Heart left ventricle (tissue), 13 donors: Measurements from ENCODE around the gene QSOX2.

ENCODE experiments used
- POLR2A ChIP-seq, 2 donors: fragments of 450-650 bp; IDR thresholded peaks; one replicate each; pipeline ENCODE4 v1.6.1; 2017; ENCODE audit warnings: antibody characterized with exemption in 2 of 2, mild to moderate bottlenecking in 2 of 2, moderate library complexity in 2 of 2
- TF ChIP-seq, protein P1 (sequence below), 12 donors: fragments of 200-600 bp; sonication (generic) in 4 of 12; IDR thresholded peaks; one replicate each; pipeline versions ENCODE4 v1.5.0 to v1.8.0; 2018 to 2022; ENCODE audit warnings: antibody characterized with exemption in 12 of 12, mild to moderate bottlenecking in 5 of 12
- donor health status: ischemic (EF 13 %, LVEDD 7.1; RV severe dilation, severe dysfunction).
- donor health status: DM: no; HTN: yes; CAD: no.
- donor health status: DM: no; HTN: no; CAD: no.
- donor health status: ischemic (EF 25% LVEDD 6.9; RV normal size, moderate dysfunction).
- donor health status: ischemic (EF 25% LVEDD 5.7; RV mildly dilated, moderate dysfunction).
- donor health status: ischemic (EF 35%, LVEDD 5.7; RV mildly dilated, moderate dysfunction).
- donor health status: nonischemic (EF 11% LVEDD 7.7; RV severe dilation, severe dysfunction).
- donor health status: DM: yes; HTN: yes; CAD: no.
- donor health status: PGD.
- donor health status: ischemic (EF 29% LVEDD 5.4; RV normal size, mild dysfunction).
- donor health status: nonischemic (EF 23%, LVEDD 6.1; RV moderate dilation, normal function).

DNA sequence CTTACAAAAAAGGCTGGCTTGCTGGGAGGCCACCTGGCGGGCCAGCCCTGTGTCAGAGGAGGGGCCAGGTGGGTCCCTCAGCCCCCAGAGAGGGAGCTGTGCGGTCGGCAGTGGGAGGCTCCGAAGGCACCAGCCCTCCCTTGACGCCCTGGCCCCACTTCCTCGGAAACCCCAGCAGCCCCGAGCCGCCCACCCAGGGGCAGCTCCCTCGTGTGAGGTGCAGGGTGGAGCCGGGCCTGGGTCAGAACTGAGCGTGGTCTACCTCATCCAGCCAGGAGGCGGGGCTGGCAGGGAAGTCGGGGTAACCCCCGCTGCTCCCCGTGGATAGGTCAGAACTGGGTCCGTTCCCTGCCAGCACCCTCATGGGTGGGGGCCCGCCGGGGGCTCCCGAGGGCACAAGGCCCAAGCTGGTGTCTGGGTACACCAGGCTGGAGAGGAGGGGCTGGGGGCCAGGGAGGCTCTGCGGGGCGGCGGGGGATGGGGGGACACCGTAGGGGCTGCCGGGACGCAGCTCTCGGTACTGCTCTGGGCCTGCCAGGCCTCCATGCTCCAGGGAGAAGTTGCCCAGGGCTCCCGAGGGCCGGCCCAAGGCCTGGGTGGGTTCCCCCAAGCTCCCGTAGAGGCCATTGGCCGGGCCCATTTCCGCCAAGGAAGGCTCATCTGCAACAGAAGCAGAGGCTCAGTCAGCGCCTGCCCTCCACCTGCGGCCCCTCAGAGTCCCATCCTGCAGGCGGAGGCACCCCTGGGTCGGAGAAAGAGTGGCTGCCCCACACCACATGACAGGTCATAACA, 48.3 kb downstream of the QSOX2 start:
- TF ChIP-seq, protein P1, sequence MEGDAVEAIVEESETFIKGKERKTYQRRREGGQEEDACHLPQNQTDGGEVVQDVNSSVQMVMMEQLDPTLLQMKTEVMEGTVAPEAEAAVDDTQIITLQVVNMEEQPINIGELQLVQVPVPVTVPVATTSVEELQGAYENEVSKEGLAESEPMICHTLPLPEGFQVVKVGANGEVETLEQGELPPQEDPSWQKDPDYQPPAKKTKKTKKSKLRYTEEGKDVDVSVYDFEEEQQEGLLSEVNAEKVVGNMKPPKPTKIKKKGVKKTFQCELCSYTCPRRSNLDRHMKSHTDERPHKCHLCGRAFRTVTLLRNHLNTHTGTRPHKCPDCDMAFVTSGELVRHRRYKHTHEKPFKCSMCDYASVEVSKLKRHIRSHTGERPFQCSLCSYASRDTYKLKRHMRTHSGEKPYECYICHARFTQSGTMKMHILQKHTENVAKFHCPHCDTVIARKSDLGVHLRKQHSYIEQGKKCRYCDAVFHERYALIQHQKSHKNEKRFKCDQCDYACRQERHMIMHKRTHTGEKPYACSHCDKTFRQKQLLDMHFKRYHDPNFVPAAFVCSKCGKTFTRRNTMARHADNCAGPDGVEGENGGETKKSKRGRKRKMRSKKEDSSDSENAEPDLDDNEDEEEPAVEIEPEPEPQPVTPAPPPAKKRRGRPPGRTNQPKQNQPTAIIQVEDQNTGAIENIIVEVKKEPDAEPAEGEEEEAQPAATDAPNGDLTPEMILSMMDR (IDR thresholded peaks at IDR 0.05) = no peak
- TF ChIP-seq POLR2A (IDR thresholded peaks at IDR 0.05) = no peak
